ENCODE measurements around the gene LSM14A.

- TF ChIP-seq GATA4 (IDR thresholded peaks at IDR 0.05; ENCODE audit: borderline replicate concordance, low read depth), result peak; percentile 50; the same call in 1 of the 2 replicates
- TF ChIP-seq BORCS8-MEF2B (CRISPR knock-in tag; IDR thresholded peaks at IDR 0.05), result no peak; the same call in 1 of the 2 replicates
- no peak; the same call in 1 of the 2 replicates for TF ChIP-seq ERF (CRISPR knock-in tag; IDR thresholded peaks at IDR 0.05)
- TF ChIP-seq ZNF143 (CRISPR knock-in tag; IDR thresholded peaks at IDR 0.05), result no peak
- TF ChIP-seq ZFY (CRISPR knock-in tag; IDR thresholded peaks at IDR 0.05), result no peak; the same call in 1 of the 2 replicates
- TF ChIP-seq ELF4 (CRISPR knock-in tag; IDR thresholded peaks at IDR 0.05; ENCODE audit: borderline replicate concordance), result peak; percentile 48; the same call in 1 of the 2 replicates
Measured at GRCh38 chr19:34254046-34254697, 81.9 kb downstream of the LSM14A start, which contains the start of gene GARRE1.
